GM18868 (cell line): ENCODE measurements around the gene MED22.

Experiments
- ATAC-seq: cut with Tn5 transposase; IDR thresholded peaks from one replicate; pipeline ENCODE4 v1.9.1; 2021; ENCODE audit warnings: mild to moderate bottlenecking, moderate library complexity; ENCODE audit not compliant: unreplicated experiment

Gene MED22

DNA sequence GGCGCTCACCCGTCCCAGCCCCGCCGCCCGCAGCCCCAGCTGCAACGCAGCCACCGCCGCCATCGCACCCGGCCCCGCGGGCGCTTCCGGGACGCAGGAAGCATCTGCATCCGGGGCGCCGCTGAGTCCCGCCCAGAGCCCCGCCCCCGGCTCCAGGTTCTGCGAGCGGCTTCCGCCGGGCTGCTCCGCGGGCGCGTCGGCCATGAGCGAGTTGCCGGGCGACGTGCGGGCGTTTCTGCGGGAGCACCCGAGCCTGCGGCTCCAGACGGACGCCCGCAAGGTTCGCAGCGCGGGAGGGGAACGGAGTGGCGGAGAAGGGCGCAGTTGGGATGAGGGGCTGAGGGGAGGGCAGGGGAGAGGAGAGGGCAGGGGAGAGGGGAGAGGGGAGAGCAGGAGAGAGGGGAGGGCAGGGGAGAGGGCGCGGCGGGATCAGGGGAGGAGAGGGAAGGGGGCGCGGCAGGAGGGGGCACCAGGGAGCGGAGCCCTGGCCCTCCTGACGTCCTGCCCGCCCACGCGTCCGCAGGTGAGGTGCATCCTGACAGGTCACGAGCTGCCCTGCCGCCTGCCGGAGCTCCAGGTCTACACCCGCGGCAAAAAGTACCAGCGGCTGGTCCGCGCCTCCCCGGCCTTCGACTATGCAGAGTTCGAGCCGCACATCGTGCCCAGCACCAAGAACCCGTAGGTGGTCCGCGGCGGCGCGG, 8.6 kb upstream of the MED22 start, which contains the start of the genes SURF1 and SURF2:
Gene SURF1 (minus strand): TSS at position 97 of the 701 bp plus-strand sequence. CDS start 34 bp downstream, at position 63.
Gene SURF2 (plus strand): TSS at position 160 of the 701 bp plus-strand sequence. CDS start 43 bp downstream, at position 203.
- ATAC-seq, result peak; percentile 72

- ATAC-seq, result peak; percentile 28
These were observed 8.0 kb upstream of the MED22 start for GRCh38 chr9:133355881-133356357.

GRCh38 chr9:133354766-133355165, 6.8 kb upstream of the MED22 start:
- ATAC-seq, result no peak

GRCh38 chr9:133353548-133353947, 5.6 kb upstream of the MED22 start:
- ATAC-seq, result no peak

- ATAC-seq, result no peak
These were observed 4.9 kb upstream of the MED22 start for GRCh38 chr9:133352635-133353340.

GRCh38 chr9:133351908-133352634, 4.1 kb upstream of the MED22 start:
- ATAC-seq, result no peak

DNA sequence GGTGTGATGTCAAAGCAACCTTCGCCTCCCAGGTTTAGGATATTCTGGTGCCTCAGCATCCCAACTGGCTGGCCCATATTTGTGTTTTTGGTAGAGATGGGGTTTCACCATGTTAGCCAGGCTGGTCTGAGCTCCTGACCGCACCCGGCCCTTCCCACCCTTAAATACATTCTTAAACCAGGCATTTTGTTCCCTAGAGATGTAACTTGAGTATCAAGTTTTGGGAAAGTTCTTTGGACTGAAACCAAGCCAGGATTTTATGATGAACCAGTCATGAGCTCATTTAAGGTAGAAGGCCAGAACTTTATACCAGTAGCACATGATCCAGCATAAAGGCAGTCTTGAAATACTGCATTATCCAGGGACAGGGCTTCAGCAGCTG, 3.6 kb upstream of the MED22 start:
- ATAC-seq, result no peak

- ATAC-seq, result no peak
These were observed 2.2 kb upstream of the MED22 start for GRCh38 chr9:133349965-133350616.

DNA sequence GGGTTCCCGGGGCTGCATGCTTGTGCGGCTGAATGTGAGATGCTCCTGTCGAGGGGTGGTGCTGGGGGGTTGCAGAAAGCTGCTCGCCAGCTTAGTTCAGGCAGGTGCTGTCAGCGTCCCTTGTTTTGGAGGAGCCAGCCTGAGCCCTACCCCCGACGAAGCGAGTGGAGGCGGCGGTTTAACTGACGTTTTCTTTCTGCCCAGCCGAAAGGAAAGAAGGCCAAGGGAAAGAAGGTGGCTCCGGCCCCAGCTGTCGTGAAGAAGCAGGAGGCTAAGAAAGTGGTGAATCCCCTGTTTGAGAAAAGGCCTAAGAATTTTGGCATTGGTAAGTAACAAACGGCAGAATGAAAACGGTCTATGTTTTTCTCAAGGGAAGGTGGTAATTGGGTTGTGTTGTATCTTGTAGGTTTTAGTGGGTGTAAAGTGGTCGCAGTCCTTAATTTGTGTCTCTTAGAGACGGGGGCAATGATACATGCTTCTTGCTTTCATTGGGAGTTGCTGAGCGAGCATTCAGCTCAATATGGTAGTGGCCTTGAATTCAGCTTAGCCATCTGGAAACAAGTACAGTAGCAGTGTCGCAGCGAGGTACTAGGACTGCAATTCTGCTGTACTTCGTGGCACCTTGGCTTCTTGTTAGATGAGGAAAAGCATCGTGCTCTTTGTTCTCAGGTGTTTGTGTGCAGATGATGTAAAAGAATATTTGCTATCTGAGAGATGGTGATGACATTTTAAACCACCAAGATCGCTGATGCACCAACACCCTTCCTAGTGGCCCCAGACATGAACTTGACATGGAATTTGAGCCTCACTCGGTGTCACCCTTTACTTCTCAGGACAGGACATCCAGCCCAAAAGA, 1.0 kb upstream of the MED22 start:
- no peak for ATAC-seq

- ATAC-seq, result peak; percentile 34
These were observed 381 bp downstream of the MED22 start for GRCh38 chr9:133347515-133347984.

DNA sequence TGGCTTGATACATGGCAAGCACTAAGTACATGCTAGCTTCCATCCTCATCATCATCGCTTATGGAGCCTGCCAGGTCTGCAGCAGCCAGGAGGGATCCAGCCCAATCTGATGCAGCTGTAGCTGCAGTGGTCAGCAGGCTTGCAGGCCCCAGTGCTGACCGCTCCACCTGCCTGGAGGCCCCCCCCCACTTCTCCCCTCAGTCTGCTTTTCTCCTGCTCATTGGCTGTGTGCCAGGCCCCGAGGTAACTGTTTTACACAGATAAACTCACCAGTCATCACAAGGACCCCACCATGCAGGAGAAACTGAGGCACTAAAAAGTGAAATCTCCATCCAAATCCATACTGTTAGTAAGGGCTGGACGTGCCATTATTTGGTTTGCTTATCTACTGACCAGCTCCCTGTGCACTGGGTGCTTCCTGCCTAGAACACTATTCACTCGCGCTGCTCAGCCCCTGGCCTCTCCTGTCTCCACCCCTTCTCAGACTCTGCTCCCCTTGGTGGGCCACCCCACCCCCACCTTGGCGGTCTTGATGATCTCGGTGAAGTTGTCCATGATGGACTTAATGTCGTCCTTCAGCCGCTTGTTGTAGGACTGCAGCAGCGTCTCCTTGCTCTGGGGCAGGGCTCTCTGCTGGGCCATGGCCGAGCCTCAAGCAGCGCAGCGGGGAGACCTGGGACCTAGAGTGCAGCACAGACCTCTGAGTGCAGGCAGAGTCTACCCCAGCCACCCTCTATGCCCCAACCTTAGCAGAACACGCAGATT, 1.7 kb downstream of the MED22 start:
- ATAC-seq, result no peak

GRCh38 chr9:133345596-133345995, 2.3 kb downstream of the MED22 start:
- ATAC-seq, result no peak

GRCh38 chr9:133344979-133345378, 3.0 kb downstream of the MED22 start:
- no peak for ATAC-seq

- no peak for ATAC-seq
These were observed 3.9 kb downstream of the MED22 start for GRCh38 chr9:133344071-133344470.

- ATAC-seq, result no peak
These were observed 5.4 kb downstream of the MED22 start for GRCh38 chr9:133342570-133342969.

DNA sequence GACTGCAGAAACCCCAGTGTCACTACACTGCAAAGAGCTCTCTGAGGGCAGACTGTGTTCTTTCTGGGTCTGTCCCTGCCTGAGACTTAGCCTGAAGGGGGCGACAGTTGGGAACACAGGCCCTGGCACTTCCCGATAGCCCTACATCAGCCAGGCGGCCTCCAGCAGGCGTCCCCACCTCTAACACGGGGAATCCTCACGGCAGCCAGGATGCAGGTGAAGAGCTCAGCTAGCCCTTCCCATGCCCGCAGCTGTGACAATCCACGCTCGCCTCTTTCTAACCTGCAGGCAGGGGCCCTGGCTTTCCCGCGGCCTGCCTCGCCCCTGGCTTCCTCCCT, 5.9 kb downstream of the MED22 start:
- ATAC-seq, result no peak

GRCh38 chr9:133341369-133342068, 6.4 kb downstream of the MED22 start:
- ATAC-seq, result no peak

DNA sequence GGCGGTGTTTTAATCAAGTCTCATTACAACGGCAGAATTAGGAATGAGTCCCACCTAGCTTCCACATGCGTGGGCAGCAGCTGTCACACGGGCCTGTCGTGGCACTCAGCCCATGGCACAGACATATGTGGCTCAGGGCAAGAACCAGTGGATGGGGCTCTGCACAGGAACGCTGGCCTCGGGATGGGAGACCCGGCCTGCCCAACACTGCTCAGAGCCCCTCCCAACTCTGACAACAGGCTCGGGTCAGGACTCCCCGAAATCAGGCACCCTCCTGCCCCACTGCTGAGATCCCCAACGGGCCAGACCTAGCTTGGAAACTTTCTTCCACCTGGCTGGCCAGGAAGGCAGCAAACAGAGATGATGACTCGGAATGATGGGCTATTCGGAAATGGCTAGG, 7.0 kb downstream of the MED22 start:
- ATAC-seq, result no peak

GRCh38 chr9:133340256-133340655, 7.7 kb downstream of the MED22 start:
- no peak for ATAC-seq
